H1 (cell line): ENCODE data around the gene COL6A6. TPM values are rescaled to one million over a fixed set of nuclear protein-coding genes. Genes with fewer than 3 reads are reported as not detected.

Source experiments
- CTCF ChIA-PET: fragments of 300-600 bp; sonication (Branson Sonifier 250); formaldehyde crosslinking; loops from one replicate; lab custom pipeline; 2021; ENCODE audit not compliant: partially characterized antibody; lab: Charles Lee
- POLR2A ChIA-PET: fragments of 300-600 bp; sonication (Branson Sonifier 250); formaldehyde crosslinking; loops from one replicate; lab custom pipeline; 2021; ENCODE audit warnings: inconsistent platforms; ENCODE audit not compliant: partially characterized antibody; lab: Charles Lee
- DNase-seq, 2 experiments: peaks; one replicate each; pipeline versions ENCODE4 v3.0.0 to v3.0.0-alpha.2; 2010 to 2022; ENCODE audit warnings: low spot score in 2 of 2, low read depth in 1 of 2, mixed read lengths in 1 of 2
- FAIRE-seq: peaks from 2 replicates; lab custom pipeline; 2011; peaks lifted over from hg19 to GRCh38; lab: Jason Lieb, UNC
- H2AFZ ChIP-seq: 2 replicates; pipeline ENCODE4 v1.8.1; 2012; ENCODE audit warnings: low read length, inconsistent platforms
- H2AK5ac ChIP-seq: 2 replicates; pipeline ENCODE4 v1.6.1; 2013; ENCODE audit warnings: low read depth, low read length
- H2BK120ac ChIP-seq: replicated peaks from 2 replicates; pipeline ENCODE3; 2013; ENCODE audit warnings: low read depth, low read length, inconsistent platforms
- H2BK12ac ChIP-seq: 2 replicates; pipeline ENCODE4 v1.6.1; 2013; ENCODE audit warnings: low read depth, low read length
- H2BK15ac ChIP-seq: 2 replicates; pipeline ENCODE4 v1.6.1; 2013; ENCODE audit warnings: low read length
- H2BK20ac ChIP-seq: 2 replicates; pipeline ENCODE4 v1.6.1; 2013; ENCODE audit warnings: low read length
- H2BK5ac ChIP-seq: 2 replicates; pipeline ENCODE4 v1.6.1; 2013; ENCODE audit warnings: low read depth, low read length
- H3K14ac ChIP-seq: 2 replicates; pipeline ENCODE4 v1.6.1; 2013; ENCODE audit warnings: inconsistent platforms; ENCODE audit not compliant: insufficient read length
- H3K18ac ChIP-seq: 2 replicates; pipeline ENCODE4 v1.6.1; 2013; ENCODE audit warnings: low read length; ENCODE audit errors: extremely low read depth
- H3K23ac ChIP-seq: 2 replicates; pipeline ENCODE4 v1.6.1; 2013; ENCODE audit warnings: inconsistent platforms; ENCODE audit not compliant: insufficient read length
- H3K23me2 ChIP-seq: 2 replicates; pipeline ENCODE4 v1.6.1; 2013; ENCODE audit warnings: low read depth, low read length
- H3K27ac ChIP-seq: 2 replicates; pipeline ENCODE4 v1.6.1; 2011; ENCODE audit warnings: low read depth, low read length, inconsistent platforms
- H3K27me3 ChIP-seq, 4 experiments: replicated peaks in 1 of 4; 1 replicate in 1 of 4; 2 replicates in 3 of 4; pipeline versions ENCODE4 v1.6.1 to v1.8.1; 2011 to 2013; ENCODE audit warnings: low read length in 3 of 4, mild to moderate bottlenecking in 3 of 4, inconsistent platforms in 2 of 4, mixed read lengths in 2 of 4, moderate library complexity in 1 of 4; ENCODE audit not compliant: control insufficient read depth in 3 of 4, insufficient read depth in 3 of 4; ENCODE audit errors: extremely low read depth in 1 of 4
- H3K36me3 ChIP-seq, 4 experiments: 2 replicates each; pipeline versions ENCODE4 v1.6.1 to v1.8.1; 2011 to 2013; ENCODE audit warnings: mild to moderate bottlenecking in 4 of 4, low read length in 3 of 4, moderate library complexity in 2 of 4, control low read depth in 1 of 4, inconsistent platforms in 1 of 4; ENCODE audit not compliant: insufficient read depth in 4 of 4, control insufficient read depth in 2 of 4
- H3K4ac ChIP-seq: replicated peaks from 2 replicates; pipeline ENCODE3; 2013; ENCODE audit warnings: low read length, low read depth, mixed read lengths, inconsistent platforms; ENCODE audit not compliant: insufficient read length
- H3K4me1 ChIP-seq, 4 experiments: replicated peaks in 1 of 4; 1 replicate in 1 of 4; 2 replicates in 3 of 4; pipeline versions ENCODE4 v1.6.1 to v1.8.1; 2011 to 2013; ENCODE audit warnings: low read length in 3 of 4, inconsistent platforms in 2 of 4, mixed read lengths in 1 of 4; ENCODE audit not compliant: insufficient read depth in 4 of 4, control insufficient read depth in 3 of 4
- H3K4me2 ChIP-seq, 2 experiments: 2 replicates each; pipeline versions ENCODE4 v1.6.1 to v1.8.1; 2011 to 2013; ENCODE audit warnings: low read depth in 2 of 2, low read length in 2 of 2, control low read depth in 1 of 2, inconsistent platforms in 1 of 2, mild to moderate bottlenecking in 1 of 2; ENCODE audit not compliant: insufficient read depth in 1 of 2
- H3K4me3 ChIP-seq, 4 experiments: fragments of 200-600, 300-600 bp in 1 of 4; sonication (generic), shearing (Covaris generic), sonication (Bioruptor Twin) in 1 of 4; 2 replicates each; pipeline versions ENCODE4 v1.5.1 to v1.8.1; 2011 to 2016; ENCODE audit warnings: low read length in 4 of 4, low read depth in 3 of 4, control low read depth in 2 of 4, inconsistent platforms in 2 of 4, mild to moderate bottlenecking in 2 of 4, mixed read lengths in 1 of 4, moderate library complexity in 1 of 4; ENCODE audit not compliant: insufficient read depth in 2 of 4; ENCODE audit errors: extremely low read depth in 1 of 4
- H3K56ac ChIP-seq: replicated peaks from 2 replicates; pipeline ENCODE3; 2013; ENCODE audit warnings: low read depth, mild to moderate bottlenecking, mixed read lengths, low read length, inconsistent platforms; ENCODE audit not compliant: insufficient read length
- H3K79me1 ChIP-seq: 2 replicates; pipeline ENCODE4 v1.6.1; 2013; ENCODE audit warnings: low read depth, low read length, control low read depth
- H3K79me2 ChIP-seq, 2 experiments: 2 replicates each; pipeline versions ENCODE4 v1.6.1 to v1.8.1; 2012 to 2013; ENCODE audit warnings: low read length in 2 of 2, mild to moderate bottlenecking in 2 of 2, inconsistent platforms in 1 of 2; ENCODE audit not compliant: insufficient read depth in 2 of 2, control insufficient read depth in 1 of 2
- H3K9ac ChIP-seq, 4 experiments: replicated peaks in 1 of 4; 1 replicate in 1 of 4; 2 replicates in 3 of 4; pipeline versions ENCODE4 v1.6.1 to v1.8.1; 2011 to 2013; ENCODE audit warnings: low read depth in 3 of 4, low read length in 3 of 4, control low read depth in 2 of 4, mild to moderate bottlenecking in 2 of 4, moderate library complexity in 2 of 4, inconsistent platforms in 1 of 4; ENCODE audit errors: extremely low read depth in 1 of 4
- H3K9me3 ChIP-seq, 2 experiments: 2 replicates each; pipeline versions ENCODE4 v1.6.1 to v1.8.1; 2012 to 2013; ENCODE audit warnings: mild to moderate bottlenecking in 2 of 2, moderate library complexity in 2 of 2, control low read depth in 1 of 2, inconsistent platforms in 1 of 2, low read depth in 1 of 2, low read length in 1 of 2, mixed read lengths in 1 of 2; ENCODE audit not compliant: insufficient read depth in 2 of 2
- H4K20me1 ChIP-seq, 2 experiments: replicated peaks in 1 of 2; 2 replicates each; pipeline versions ENCODE3 to v1.8.1; 2011 to 2013; ENCODE audit warnings: inconsistent platforms in 2 of 2, low read length in 2 of 2, mild to moderate bottlenecking in 1 of 2; ENCODE audit not compliant: insufficient read depth in 2 of 2, control insufficient read depth in 1 of 2
- H4K5ac ChIP-seq: 2 replicates; pipeline ENCODE4 v1.6.1; 2013; ENCODE audit warnings: low read length, low read depth, mixed read lengths, inconsistent platforms; ENCODE audit not compliant: insufficient read length
- H4K8ac ChIP-seq: 2 replicates; pipeline ENCODE4 v1.8.0; 2013; ENCODE audit warnings: mild to moderate bottlenecking, moderate library complexity, low read length, inconsistent platforms; ENCODE audit not compliant: insufficient read depth; ENCODE audit errors: extremely low read depth
- H4K91ac ChIP-seq: replicated peaks from 2 replicates; pipeline ENCODE3; 2013; ENCODE audit warnings: low read length, mixed read lengths, inconsistent platforms; ENCODE audit not compliant: insufficient read length
- ASH2L ChIP-seq: fragments of 200-600, 300-600 bp; sonication (generic); IDR thresholded peaks from one replicate; pipeline ENCODE4 v1.7.1; 2017; ENCODE audit warnings: low read length
- CBX8 ChIP-seq: fragments of 300-800, 300-1000 bp; sonication (generic); IDR thresholded peaks from 2 replicates; pipeline ENCODE4 v1.7.1; 2016; ENCODE audit warnings: low read depth, low read length, borderline replicate concordance
- CHD1 ChIP-seq: IDR thresholded peaks from 2 replicates; pipeline ENCODE4 v1.6.1; 2012; ENCODE audit warnings: low read depth, low read length, improper control_type of control experiment
- GABPA ChIP-seq: IDR thresholded peaks from 2 replicates; pipeline ENCODE4 v1.6.1; 2011; ENCODE audit warnings: mild to moderate bottlenecking, low read length, moderate library complexity, borderline replicate concordance; ENCODE audit not compliant: insufficient read depth
- KDM5A ChIP-seq: fragments of 200-600 bp; IDR thresholded peaks from 2 replicates; pipeline ENCODE4 v1.7.1; 2012; ENCODE audit warnings: mild to moderate bottlenecking, low read length, inconsistent platforms, mixed read lengths
- PHF8 ChIP-seq: fragments of 200-600 bp; sonication (generic); conservative IDR thresholded peaks from 2 replicates; pipeline ENCODE4 v1.7.1; 2012; ENCODE audit warnings: low read depth, mild to moderate bottlenecking, inconsistent platforms, low read length, moderate library complexity
- SRF ChIP-seq: IDR thresholded peaks from 2 replicates; pipeline ENCODE4 v1.6.1; 2011; ENCODE audit warnings: mild to moderate bottlenecking, low read depth, low read length, moderate library complexity
- WGBS, 2 experiments: shearing (Covaris generic) in 1 of 2; methylation state at CpG; one replicate each; pipeline versions ENCODE4 v1.1.6 to v1.1.7; 2013 to 2015; ENCODE audit warnings: low lambda C conversion rate in 2 of 2, mixed read lengths in 2 of 2, inconsistent platforms in 1 of 2, low coverage in 1 of 2, missing lambda C conversion rate in 1 of 2; ENCODE audit not compliant: insufficient replicate concordance in 2 of 2, insufficient coverage in 1 of 2, insufficient read length in 1 of 2; ENCODE audit errors: extremely low coverage in 1 of 2, missing lambda C conversion rate in 1 of 2; 5-methylcytosine and 5-hydroxymethylcytosine counted together
- polyA plus RNA-seq, 7 experiments: library from polyadenylated mRNA; depleted of rRNA in 3 of 7; stranded (reverse) in 5 of 7; unstranded in 2 of 7; fragments of >200 nt in 5 of 7; fragments of 200-250 nt in 2 of 7; gene quantifications; 1 replicate in 5 of 7; 2 replicates in 1 of 7; 4 replicates in 1 of 7; pipeline versions ENCODE4 v1.2.1 to v1.2.3, GENCODE V29; 2011 to 2013; ENCODE audit warnings: missing spikeins in 2 of 7, mixed read lengths in 2 of 7
- total RNA-seq: library from RNA; stranded (reverse); fragmentation: NEBNext Ultra II Directional; extraction: Animal tissue kit (Norgen Biotek cat#: 25700); gene quantifications from 2 replicates; pipeline ENCODE4 v1.2.1, GENCODE V29; 2021

Gene COL6A6
- total and polyA plus RNA-seq, 2 of the 8 experiments (the other 6 are each of a cell fraction or from before 2014, with no cell fraction given) = 0.02 to 0.09 TPM

DNA sequence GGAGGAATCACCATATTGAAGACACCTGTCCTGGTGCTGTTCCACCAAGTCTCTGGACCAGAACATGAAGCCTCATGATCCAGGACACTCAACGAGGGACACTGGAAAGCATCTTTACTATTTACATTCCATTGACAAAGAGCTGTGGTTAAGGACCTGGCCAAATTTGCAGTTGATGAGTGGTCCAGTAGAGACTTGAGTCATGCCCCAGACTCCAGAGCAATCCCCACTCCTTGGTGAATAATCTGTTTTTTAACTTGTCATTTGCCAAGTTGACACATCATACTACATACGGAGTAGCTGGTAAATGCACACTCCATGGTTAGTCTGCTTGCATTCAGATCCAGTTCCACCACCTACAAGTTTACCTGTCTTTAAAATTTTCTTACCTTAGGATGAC lies 1.2 kb upstream of the COL6A6 start:
- Histone ChIP-seq H2BK5ac (no peak overlapping the region), H3K23ac (no peak overlapping the region), H3K23me2 (peaks cover 6% of the 10 kb centered on the region; the same call in 1 of the 2 replicates), H2AK5ac (no peak overlapping the region), H2BK20ac (no peak overlapping the region), H3K56ac (no peak overlapping the region), H2BK120ac (no peak overlapping the region), H3K4ac (no peak overlapping the region), H4K91ac (no peak overlapping the region), H4K8ac (no peak overlapping the region), H3K27ac (no peak overlapping the region), H2BK15ac (no peak overlapping the region), H4K5ac (no peak overlapping the region), H3K4me3 (no peak overlapping the region), H3K18ac (no peak overlapping the region), H3K9ac (no peak overlapping the region), H3K27me3 (peaks cover 10 to 27% (median 23%) of the 10 kb centered on the region in 4 experiments), H4K20me1 (no peaks in the 10 kb centered on the region), H3K14ac (no peak overlapping the region), H3K9me3 (no peaks in the 10 kb centered on the region), H3K79me2 (no peaks in the 10 kb centered on the region), H3K36me3 (no peaks in the 10 kb centered on the region), H3K4me1 (0 out of 7 replicates have a peak, but pooled peaks cover 0 to 3% (median under 1%) of the 10 kb centered on the region in 4 experiments), H3K79me1 (no peaks in the 10 kb centered on the region; the same call in 1 of the 2 replicates), H2BK12ac (no peak overlapping the region), H2AFZ (no peak overlapping the region), H3K4me2 (no peak overlapping the region; a peak in 1 of 4 replicates)
- TF ChIP-seq KDM5A (no peak), CHD1 (no peak), ASH2L (no peak), SRF (no peak), GABPA (no peak), CBX8 (no peak), PHF8 (no peak)
- FAIRE-seq (no peak), DNase-seq (no peak)
- WGBS, 2 experiments = 90% methylated on average over 2 of the region's 2 CpGs; no CpG with 5 or more reads in 1 of the 2 experiments
- ChIA-PET POLR2A (interaction anchor here (0.7 kb wide), 1 partner anchor 12 kb away, joined by 3 read pairs; no protein-coding TSS in a partner anchor), CTCF (interaction anchor here (0.6 to 2.5 kb wide), 3 partner anchors 13 to 94 kb away, joined by 3 to 9 read pairs (median 3); no protein-coding TSS in a partner anchor)
